MV-4-11 (cell line): Measurements from ENCODE around the gene MVB12A.

Experiments
- DNase-seq: peaks from one replicate; lab custom pipeline; 2025; lab: John Stamatoyannopoulos, UW

MVB12A gene

DNA sequence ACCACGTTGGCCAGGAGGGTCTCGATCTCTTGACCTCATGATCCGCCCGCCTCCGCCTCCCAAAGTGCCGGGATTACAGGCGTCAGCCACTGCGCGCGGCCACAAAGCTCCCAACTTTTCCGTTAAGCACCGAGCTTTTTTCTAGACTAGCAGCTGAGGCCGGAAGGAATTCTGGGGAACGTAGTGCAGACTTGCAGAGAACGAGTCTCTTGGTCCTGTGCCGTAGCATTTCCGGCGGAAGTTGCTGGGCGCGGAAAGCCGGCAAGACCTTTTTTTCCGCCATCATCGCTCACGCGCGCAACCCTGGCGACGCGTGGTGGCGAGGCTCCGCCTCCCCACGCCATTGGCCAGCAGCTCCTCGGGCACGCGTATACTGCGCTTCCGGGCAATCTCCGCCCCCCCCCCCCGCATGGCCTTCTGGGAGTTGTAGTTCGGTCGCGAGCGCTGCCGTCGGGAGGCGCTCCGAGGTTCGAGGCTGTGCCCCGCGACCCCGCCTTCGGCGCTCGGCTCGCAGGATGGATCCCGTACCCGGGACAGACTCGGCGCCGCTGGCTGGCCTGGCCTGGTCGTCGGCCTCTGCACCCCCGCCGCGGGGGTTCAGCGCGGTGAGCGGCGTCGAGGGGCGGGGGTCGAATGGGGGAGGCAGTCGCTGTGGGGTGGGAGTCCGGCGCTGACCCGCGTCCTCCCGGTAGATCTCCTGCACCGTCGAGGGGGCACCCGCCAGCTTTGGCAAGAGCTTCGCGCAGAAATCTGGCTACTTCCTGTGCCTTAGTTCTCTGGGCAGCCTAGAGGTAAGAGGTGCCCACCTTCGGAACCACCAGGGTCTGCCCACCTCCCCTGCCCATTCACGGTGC lies at the start of gene MVB12A:
Gene MVB12A (plus strand): TSS at position 427 of the 854 bp plus-strand sequence. CDS start 89 bp downstream, at position 516.
- peak; percentile 100 for DNase-seq

DNA sequence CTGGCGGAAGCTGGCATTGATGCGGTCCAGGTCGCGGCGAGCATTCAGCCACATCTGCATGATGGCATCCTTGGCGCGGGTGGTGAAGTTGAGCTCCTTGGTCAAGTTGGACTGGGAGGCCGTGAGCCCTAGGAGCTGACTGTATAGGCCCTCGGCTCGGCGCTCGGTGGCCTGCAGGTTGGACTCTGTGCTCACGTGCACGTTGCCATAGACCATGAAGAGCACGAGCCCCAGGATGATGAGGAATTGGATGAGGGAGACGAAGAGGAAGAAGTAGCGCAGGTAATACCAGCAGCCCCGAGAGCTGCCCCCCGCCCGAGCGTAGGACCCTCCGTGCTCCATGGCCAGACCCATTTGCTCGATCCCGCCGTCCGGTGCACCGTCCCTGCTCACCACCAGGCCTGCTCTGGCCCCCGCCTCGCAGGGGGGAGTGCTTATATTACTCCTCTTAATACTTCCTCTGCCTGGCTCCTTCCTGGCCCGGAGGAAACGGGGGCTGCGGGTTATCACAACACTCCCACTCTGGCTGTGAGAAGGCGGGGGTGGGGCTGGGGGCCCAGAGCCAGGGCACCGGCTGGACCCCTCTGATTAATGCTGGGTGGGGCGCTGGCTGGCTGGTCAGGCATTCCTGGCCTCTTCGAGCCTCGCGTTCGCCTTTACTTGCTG lies 42.8 kb upstream of the MVB12A start, which contains the start of gene PLVAP:
Gene PLVAP (minus strand): TSS at position 408 of the 666 bp plus-strand sequence. CDS start 54 bp downstream, at position 354.
- no peak for DNase-seq

GRCh38 chr19:17378271-17378670 lies 41.6 kb upstream of the MVB12A start:
- no peak for DNase-seq

DNA sequence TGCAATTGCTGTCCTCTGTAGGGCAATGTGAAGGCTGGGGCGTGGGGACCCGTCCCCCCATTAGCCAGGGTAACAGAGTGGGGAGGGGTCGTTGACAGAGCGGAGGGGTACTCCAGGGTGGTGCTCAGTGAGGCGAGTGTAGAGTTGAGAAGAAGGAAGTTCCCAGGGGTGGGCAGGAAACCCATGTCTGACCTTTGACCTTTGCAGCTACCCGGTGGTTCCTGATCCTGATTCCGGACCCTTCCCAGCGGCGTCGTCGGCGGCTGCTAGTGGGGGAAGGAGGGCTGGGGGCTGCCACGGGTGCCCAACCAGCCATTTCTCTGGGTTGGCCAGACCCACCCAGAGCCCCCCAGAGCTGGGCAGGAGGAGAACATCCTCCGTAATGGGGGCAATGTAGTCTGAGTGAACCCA lies 40.6 kb upstream of the MVB12A start:
- peak; percentile 24 for DNase-seq

GRCh38 chr19:17380426-17381138 lies 39.3 kb upstream of the MVB12A start:
- DNase-seq = no peak

DNA sequence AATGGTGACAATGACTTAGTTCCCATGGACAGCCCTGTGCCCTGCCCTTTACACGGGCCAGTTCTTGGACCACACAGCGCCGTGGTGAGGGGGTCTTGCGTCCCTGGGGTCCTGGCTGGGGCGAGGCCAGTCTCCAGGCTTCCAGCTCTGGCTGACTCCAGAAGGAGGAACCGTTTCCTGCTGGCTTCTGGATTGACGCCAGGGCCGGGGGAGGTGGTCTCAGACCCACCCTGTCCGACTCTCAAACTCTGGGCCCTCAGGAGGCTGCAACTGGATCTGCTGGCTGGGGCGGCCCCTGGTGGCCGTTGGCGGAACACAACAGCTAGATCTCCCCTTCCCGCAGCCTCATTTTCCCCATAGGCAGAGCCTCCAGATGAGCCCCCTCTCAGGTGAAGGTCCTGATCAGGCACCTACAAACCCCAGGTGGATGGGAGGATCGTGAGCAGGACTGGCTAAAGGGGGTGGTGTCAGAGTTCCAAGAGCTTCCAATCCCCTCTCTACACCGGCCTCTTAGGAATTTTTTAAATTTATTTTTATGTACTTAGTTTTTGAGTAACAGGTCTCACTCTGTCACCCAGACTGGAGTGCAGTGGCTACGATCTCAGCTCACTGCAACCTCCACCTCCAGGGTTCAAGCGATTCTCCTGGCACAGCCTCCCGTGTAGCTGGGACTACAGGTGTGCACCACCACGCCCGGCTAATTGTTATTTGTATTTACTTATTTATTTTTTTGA lies 33.8 kb upstream of the MVB12A start:
- peak; percentile 64 for DNase-seq

- no peak for DNase-seq
Measured at GRCh38 chr19:17389288-17389687, 30.6 kb upstream of the MVB12A start.

- DNase-seq = no peak
Measured at GRCh38 chr19:17389957-17390664, 29.7 kb upstream of the MVB12A start.

DNA sequence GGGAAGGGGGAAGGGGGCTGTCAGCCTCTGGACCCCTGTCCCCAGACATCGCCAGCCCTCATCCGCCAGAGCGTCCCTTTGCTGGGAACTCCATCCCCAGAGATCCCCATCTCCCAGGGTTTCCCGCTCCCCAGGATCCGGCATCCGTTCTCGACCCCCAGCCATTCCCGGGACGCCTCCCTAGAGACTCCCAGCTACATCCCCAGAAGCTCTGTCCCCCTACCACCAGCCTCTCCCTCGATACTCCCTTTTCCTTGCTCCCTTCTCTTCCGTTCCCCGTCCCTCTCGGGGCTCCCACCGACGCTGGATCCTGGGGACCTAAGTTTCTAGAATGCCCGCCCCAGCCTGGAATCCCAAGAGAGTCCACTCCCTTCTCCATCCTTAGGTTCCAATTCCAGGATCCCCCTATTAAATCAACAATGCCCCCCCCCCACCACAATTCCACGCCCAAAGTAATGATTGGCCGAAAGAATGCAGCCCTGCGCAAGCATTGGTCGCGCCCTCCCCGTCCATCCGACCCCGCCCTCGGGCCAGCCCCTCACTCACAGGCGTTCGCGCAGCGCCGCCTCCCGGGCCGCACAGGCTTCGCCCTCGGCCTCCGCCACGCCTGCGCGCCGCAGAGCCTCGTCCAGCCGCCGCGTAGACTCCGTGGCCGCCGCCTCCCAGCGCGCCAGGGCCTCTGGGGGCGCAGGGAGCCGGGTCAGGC lies 29.0 kb upstream of the MVB12A start:
- peak; percentile 88 for DNase-seq

- peak; percentile 100 for DNase-seq
Measured at GRCh38 chr19:17391371-17392151, 28.3 kb upstream of the MVB12A start.

DNA sequence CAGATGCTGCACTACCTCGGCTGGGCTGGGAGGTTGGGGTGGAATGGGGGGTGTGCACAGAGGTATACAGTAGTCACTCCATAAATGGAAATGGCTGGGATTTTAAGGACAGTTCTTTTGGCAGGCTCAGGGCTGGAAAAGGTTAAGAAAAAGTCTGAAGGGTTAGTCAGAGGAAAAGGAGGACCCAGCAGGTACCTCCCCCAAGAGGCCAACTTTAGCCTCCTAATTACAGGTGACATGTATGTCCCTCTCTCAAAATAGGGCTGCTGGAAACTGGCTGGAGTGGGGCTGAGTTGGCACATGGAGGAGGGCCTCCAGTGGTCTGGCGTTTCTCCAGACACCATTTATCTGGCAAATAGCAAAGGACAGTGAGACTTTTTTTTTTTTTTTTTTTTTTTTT lies 26.8 kb upstream of the MVB12A start:
- peak; percentile 50 for DNase-seq

- DNase-seq = no peak
Measured at GRCh38 chr19:17393914-17394313, 25.9 kb upstream of the MVB12A start, which contains the start of gene CCDC194. TSS of gene CCDC194 (minus strand) at chr19:17394196. CDS start at chr19:17394158, 38 bp downstream.

- DNase-seq = peak; percentile 96
Measured at GRCh38 chr19:17394891-17395415, 24.9 kb upstream of the MVB12A start.

GRCh38 chr19:17398902-17399527 lies 20.8 kb upstream of the MVB12A start:
- no peak for DNase-seq

DNA sequence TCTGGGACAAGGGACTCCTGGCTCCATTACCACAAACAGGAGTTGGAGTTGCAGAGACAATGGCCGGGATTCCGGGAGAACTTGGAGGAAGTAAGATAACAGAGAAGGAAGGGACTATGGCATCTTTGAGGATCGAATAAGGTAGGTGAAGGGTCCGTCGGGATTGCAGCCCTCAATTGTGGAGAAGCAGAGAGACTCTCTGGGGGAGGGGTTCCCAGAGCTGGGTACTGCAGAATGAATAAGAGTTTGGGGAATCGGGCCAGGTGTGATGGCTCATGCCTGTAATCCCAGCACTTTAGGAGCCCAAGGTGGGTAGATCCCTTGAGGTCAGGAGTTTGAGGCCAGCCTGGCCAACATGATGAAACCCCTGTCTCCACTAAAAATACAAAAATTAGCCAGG lies 18.2 kb upstream of the MVB12A start:
- no peak for DNase-seq

DNA sequence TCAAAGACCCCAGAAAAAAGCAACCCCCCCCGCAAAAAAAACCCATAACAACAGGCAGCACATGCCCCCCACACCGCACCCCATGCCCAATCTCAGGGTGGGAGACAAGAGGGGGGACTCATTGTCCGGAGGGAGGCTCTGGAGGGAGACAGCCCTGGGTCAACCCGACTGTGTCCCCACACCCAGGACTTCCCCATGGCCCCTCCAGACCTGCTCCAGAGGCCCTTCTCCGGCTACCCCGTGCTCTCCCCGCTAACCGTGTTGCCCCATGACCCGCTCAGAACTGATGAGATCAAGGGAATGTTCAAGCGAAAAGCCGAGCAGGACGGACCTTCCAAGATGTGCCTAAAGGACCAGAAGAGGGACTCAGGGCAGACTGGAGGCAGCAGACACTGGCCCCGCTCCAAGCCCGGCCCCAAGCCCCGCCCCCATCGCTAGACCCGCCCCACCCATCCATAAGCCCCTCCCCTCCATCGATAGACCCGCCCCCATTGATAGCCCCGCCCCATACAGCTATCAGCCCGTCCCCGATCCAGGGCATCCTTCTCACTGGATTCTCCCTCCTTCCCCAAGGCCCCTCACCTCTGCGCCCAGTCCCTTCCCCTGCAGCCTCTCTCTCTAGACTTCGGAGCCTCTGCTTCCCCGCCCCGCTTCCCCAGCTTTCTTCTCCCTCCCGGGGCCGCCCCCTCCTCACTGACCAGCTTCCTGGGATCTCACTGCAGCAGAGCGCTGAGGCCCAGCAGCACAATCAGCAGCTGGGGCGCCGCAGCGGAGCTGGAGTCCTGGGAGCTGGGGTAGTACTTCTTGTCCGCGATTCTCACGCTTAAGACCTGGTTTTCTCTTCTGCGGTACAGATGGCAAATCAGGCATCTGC lies 16.6 kb upstream of the MVB12A start:
- no peak for DNase-seq

GRCh38 chr19:17404015-17404414 lies 15.8 kb upstream of the MVB12A start:
- no peak for DNase-seq
